H1 (cell line): ENCODE measurements around the gene DSTN. TPM values are rescaled to one million over a fixed set of nuclear protein-coding genes. Genes with fewer than 3 reads are reported as not detected.

Experiments used
- CREB1 ChIP-seq: IDR thresholded peaks from 2 replicates; pipeline ENCODE4 v1.6.1; 2012; ENCODE audit warnings: inconsistent platforms
- GTF2F1 ChIP-seq: IDR thresholded peaks from 2 replicates; pipeline ENCODE4 v1.6.1; 2012; ENCODE audit warnings: low read depth, low read length, improper control_type of control experiment, borderline replicate concordance
- RAD21 ChIP-seq, 2 experiments: IDR thresholded peaks in 1 of 2; conservative IDR thresholded peaks in 1 of 2; 2 replicates each; pipeline ENCODE4 v1.6.1; 2011; ENCODE audit warnings: low read depth in 2 of 2, low read length in 2 of 2, improper control_type of control experiment in 1 of 2, inconsistent platforms in 1 of 2, mild to moderate bottlenecking in 1 of 2, moderate library complexity in 1 of 2
- polyA plus RNA-seq, 7 experiments: library from polyadenylated mRNA; depleted of rRNA in 3 of 7; stranded (reverse) in 5 of 7; unstranded in 2 of 7; fragments of >200 nt in 5 of 7; fragments of 200-250 nt in 2 of 7; gene quantifications; 1 replicate in 5 of 7; 2 replicates in 1 of 7; 4 replicates in 1 of 7; pipeline versions ENCODE4 v1.2.1 to v1.2.3, GENCODE V29; 2011 to 2013; ENCODE audit warnings: missing spikeins in 2 of 7, mixed read lengths in 2 of 7
- total RNA-seq: library from RNA; stranded (reverse); fragmentation: NEBNext Ultra II Directional; extraction: Animal tissue kit (Norgen Biotek cat#: 25700); gene quantifications from 2 replicates; pipeline ENCODE4 v1.2.1, GENCODE V29; 2021

Gene DSTN
- total and polyA plus RNA-seq, 2 of the 8 experiments (the other 6 are each of a cell fraction or from before 2014, with no cell fraction given): 43.3 to 208 TPM

- no peak for TF ChIP-seq RAD21 (IDR thresholded peaks at IDR 0.05 in 1 of 2, conservative IDR thresholded peaks at IDR 0.05 in 1 of 2; ENCODE audit: low read depth in 2 of 2, low read length in 2 of 2)
- no peak for TF ChIP-seq CREB1
- no peak for TF ChIP-seq GTF2F1
Observed at GRCh38 chr20:17587148-17587547, 17.3 kb downstream of the DSTN start (continued).
